Effector memory CD4-positive, alpha-beta T cell (primary cell): ENCODE data around the gene KIF1A.
"Not testable (repeated sequence)": the region's sequence is repeated elsewhere in the genome, so short reads cannot be mapped to it uniquely, and the experiment has no call there.

Experiments
- DNase-seq, 3 donors: peaks; one replicate each; pipeline ENCODE4 v3.0.0-alpha.2; 2020
- H3K27ac ChIP-seq: 2 replicates; pipeline ENCODE4 v1.7.0; 2013; ENCODE audit warnings: mild to moderate bottlenecking, low read length, moderate library complexity; ENCODE audit not compliant: insufficient read depth, poor library complexity, severe bottlenecking
- H3K27me3 ChIP-seq: replicated peaks from 2 replicates; pipeline ENCODE4 v1.7.0; 2013; ENCODE audit warnings: mild to moderate bottlenecking, low read length; ENCODE audit not compliant: insufficient read depth, control insufficient read depth, poor library complexity, severe bottlenecking
- H3K36me3 ChIP-seq: 2 replicates; pipeline ENCODE4 v1.7.0; 2013; ENCODE audit warnings: mild to moderate bottlenecking, low read length, moderate library complexity; ENCODE audit not compliant: control insufficient read depth, insufficient read depth
- H3K4me1 ChIP-seq: 2 replicates; pipeline ENCODE4 v1.7.0; 2013; ENCODE audit warnings: low read length, mild to moderate bottlenecking; ENCODE audit not compliant: control insufficient read depth, insufficient read depth, poor library complexity, severe bottlenecking
- H3K4me3 ChIP-seq: 2 replicates; pipeline ENCODE4 v1.7.0; 2013; ENCODE audit warnings: low read length, low read depth, mild to moderate bottlenecking; ENCODE audit not compliant: insufficient read depth, poor library complexity, severe bottlenecking
- H3K9me3 ChIP-seq: 2 replicates; pipeline ENCODE4 v1.7.0; 2013; ENCODE audit warnings: mild to moderate bottlenecking, low read length, moderate library complexity; ENCODE audit not compliant: control insufficient read depth

The KIF1A gene

DNA sequence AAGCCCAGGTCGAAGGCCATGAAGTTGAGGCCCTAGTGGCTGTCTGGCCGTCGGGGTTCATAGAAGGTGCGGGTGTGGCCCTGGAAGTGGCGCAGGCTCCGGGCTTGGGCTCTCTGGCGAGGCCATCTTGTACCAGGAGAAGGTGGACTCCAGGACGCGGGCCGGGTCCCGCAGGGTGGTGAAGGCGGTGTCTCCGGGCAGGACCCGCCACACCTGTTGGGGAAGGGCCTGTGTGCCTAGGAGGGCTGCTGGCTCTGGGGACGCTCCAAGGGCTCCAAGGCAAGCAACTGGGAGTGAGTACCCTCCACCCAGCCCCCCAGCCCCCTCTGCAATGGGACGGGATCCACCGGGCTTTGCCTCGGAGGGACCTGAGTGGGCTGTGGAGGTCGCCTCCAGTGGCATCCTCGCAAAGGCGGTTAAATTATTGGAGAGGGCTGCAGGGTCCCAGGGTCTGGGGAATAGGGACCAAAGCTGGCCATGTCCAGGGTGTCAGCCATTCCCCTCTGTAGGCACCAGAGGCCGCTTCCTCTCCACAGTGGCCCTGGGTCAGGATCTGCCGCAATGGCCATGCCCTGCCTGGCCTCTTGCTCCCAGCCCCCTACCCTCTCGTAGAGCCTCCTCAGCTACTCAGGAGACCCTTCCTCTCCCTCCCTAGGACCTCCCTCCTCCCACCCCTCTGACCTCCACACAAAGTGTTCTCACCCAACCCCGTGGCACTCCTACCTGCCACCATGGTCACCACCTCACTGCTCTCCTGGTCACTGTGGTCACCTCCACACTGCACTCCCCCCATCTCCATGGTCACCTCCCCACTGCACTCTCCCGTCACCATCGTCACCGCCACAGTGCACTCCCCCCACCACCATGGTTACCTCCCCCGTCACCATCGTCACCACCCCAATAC, 118.0 kb downstream of the KIF1A start:
- DNase-seq = no peak
- Histone ChIP-seq H3K4me1 (peaks cover 14% of the 10 kb centered on the region), H3K27ac (no peak overlapping the region), H3K9me3 (no peaks in the 10 kb centered on the region), H3K36me3 (no peaks in the 10 kb centered on the region), H3K27me3 (no peaks in the 10 kb centered on the region), H3K4me3 (no peak overlapping the region)

DNA sequence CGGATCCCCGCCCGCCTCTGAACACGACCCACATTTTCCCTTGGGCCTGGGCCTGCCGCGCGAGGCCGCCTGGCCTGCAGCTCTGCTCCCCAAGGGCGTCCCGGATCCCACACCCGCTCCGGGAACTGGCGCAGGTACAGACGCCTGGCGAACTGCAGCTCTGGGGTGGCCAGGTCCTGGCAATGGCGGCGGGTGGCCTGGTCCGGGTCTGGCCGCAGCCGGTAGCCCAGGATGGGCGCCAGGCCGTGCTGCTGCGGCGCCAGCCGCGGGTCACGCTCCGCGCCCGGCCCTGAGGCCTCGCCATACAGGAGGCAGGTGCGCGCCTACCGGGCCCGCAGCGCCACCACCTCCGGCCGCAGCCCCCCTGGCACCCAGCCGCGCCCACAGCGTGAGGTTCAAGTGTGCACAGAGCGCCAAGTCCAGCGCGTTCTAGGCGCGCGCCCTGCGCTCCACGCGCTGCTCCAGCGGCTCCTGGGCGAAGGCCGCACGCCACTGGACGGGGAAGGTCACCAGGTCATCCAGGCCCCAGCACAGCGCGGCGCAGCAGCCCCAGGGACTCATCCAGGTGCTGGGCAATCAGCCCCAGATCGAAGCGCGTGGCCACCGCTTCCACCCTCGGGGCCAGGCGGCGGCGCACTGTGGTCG, 118.8 kb downstream of the KIF1A start:
- Histone ChIP-seq H3K27me3 (no peaks in the 10 kb centered on the region), H3K4me1 (peaks cover 14% of the 10 kb centered on the region), H3K36me3 (no peaks in the 10 kb centered on the region), H3K27ac (no peak overlapping the region), H3K4me3 (no peak overlapping the region), H3K9me3 (no peaks in the 10 kb centered on the region)
- no peak for DNase-seq

DNA sequence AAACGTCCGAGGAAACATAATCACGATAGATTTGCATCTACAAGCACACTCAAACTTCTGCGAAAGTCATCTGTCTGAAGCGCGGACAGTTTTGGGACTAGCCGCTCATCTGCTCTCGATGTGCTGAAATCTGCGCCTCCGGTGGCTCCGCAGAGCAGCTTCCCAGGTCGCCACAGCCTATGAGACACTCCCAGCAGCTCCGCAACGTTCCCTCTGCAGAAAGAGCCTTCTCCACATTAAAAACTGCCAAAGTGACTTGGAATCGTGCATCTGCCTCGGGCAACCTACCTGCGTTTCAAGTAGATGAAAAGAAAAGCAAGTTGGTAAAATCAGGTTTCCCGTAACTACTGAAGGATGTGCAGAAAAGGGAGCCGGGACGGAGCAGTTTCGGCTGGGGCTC, 119.4 kb downstream of the KIF1A start:
- H3K4me1 ChIP-seq = peaks cover 13% of the 10 kb centered on the region

DNA sequence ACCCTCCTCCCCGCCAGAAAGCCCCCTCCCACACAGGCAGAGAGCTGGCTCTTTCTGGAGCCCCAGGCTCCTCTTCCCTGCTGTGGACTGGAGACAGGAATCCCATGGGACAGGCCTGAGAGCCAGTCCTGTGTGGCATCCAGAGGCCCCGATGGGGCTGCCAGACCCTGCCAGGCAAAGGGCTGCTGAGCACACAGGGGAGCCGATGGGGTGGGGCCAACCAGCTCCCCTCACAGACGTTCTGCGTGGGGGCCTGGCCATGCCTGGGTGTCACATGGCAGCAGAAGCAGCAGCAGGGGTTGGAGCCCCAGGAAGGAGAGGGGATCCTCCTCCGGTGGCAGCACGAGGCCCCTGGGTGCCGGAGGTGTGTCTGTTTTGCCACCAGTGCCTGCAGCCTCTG, 120.2 kb downstream of the KIF1A start:
- not testable (repeated sequence) for H3K36me3 ChIP-seq, H3K4me3 ChIP-seq, DNase-seq, H3K27ac ChIP-seq, H3K9me3 ChIP-seq, H3K27me3 ChIP-seq, H3K4me1 ChIP-seq

More for the DNA sequence above, 119.4 kb downstream of the KIF1A start:
- H3K9me3 ChIP-seq, DNase-seq, H3K27me3 ChIP-seq, H3K4me3 ChIP-seq, H3K36me3 ChIP-seq, H3K27ac ChIP-seq: not testable (repeated sequence)

DNA sequence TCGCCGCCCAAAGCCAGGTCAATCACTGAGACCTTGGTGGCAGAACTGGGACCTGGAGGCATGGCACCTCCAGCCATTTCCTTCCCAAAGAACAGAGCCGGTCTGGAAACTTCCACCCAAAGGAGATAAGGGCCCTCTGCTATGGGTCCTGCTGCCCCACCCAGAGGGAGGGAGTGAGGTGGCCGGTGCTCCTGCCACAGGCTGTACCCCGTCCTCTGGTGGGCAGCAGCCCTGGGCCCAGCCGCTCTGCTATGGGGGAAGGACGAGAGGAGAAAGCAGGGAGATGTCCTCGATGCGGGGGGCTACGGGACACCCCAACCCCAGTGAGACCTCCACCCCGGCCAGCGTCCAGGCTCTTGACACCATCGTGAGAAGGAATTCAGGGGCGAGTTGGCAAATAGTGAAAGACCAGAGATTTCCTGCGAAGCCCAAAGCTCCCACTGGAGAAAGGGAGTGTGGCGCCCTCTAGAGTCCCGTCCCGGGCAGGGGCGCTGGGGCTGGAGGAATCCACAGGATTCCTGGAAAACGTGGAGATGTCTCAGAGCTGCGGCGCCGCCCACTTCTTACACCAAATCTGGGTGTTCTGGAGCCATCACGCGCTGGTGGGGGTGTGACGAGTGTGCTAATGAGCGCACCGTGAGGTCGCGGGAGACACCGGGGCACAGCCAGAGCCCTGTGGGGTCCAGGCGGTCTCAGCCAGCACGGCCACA, 121.0 kb downstream of the KIF1A start:
- H3K9me3 ChIP-seq, H3K27me3 ChIP-seq, H3K27ac ChIP-seq, H3K4me3 ChIP-seq, H3K36me3 ChIP-seq, H3K4me1 ChIP-seq, DNase-seq: not testable (repeated sequence)

DNA sequence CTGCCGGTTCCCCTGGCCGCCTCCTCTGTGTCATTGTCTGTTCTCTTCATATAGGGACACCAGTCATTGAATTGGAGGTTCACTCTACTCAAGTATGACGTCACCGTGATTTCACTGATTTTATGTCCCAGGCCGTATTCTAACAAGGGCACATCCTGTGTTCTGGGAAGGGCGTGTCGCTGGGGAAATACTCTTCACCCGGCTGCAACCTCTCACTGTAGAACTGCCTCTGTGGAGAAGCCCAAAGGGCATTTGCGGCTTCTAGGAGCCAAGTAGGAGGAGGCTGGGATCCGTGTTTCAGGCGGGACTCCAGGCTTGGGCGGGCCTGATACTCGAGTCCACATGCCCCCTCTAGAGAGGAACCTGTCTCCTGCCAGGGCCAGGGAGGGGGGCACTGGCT, 123.5 kb downstream of the KIF1A start:
- not testable (repeated sequence) for H3K4me3 ChIP-seq, H3K27ac ChIP-seq, H3K9me3 ChIP-seq, H3K4me1 ChIP-seq, H3K36me3 ChIP-seq, DNase-seq, H3K27me3 ChIP-seq

DNA sequence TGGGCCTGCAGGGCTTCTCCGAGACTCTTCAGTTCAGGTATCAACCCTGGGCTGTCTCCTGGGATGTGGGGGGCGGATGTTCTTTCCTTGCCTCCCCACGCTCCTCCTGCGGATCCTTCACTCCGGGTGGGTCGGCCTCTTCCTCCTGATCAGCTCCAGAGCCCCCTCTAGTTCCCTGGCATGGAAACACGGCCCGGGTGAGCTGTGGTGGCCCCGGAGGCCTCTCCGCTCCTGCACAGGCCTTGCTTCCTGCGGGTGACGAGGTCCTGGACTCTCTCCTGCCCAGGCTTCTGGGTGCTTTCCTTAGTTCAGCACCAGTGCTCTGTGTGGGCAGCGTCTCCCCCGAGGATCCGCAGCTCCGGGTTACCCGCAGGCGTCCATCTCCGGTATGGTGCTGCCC, 124.4 kb downstream of the KIF1A start:
- not testable (repeated sequence) for H3K4me1 ChIP-seq, DNase-seq, H3K4me3 ChIP-seq, H3K36me3 ChIP-seq, H3K27me3 ChIP-seq, H3K9me3 ChIP-seq, H3K27ac ChIP-seq

DNA sequence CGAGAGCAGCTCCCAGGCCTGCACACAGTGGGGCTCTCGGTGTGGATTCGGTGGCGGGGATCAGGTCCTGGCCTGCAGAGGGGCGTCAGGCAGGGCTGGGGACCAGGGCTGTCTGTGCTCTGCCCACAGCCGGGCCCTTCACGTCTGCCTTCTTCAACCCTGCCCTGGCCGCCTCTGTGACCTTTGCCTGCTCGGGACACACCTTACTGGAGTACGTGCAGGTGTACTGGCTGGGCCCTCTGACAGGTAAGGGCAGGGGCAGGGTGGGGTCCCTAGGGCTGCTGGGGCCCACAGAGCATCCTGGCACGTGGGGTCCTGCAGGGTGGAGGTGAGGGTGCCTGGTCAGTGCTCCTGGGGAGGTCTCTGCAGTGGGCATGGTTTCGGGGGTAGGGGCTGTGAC, 125.7 kb downstream of the KIF1A start:
- H3K27me3 ChIP-seq, DNase-seq, H3K4me3 ChIP-seq, H3K4me1 ChIP-seq, H3K9me3 ChIP-seq, H3K27ac ChIP-seq, H3K36me3 ChIP-seq: not testable (repeated sequence)

DNA sequence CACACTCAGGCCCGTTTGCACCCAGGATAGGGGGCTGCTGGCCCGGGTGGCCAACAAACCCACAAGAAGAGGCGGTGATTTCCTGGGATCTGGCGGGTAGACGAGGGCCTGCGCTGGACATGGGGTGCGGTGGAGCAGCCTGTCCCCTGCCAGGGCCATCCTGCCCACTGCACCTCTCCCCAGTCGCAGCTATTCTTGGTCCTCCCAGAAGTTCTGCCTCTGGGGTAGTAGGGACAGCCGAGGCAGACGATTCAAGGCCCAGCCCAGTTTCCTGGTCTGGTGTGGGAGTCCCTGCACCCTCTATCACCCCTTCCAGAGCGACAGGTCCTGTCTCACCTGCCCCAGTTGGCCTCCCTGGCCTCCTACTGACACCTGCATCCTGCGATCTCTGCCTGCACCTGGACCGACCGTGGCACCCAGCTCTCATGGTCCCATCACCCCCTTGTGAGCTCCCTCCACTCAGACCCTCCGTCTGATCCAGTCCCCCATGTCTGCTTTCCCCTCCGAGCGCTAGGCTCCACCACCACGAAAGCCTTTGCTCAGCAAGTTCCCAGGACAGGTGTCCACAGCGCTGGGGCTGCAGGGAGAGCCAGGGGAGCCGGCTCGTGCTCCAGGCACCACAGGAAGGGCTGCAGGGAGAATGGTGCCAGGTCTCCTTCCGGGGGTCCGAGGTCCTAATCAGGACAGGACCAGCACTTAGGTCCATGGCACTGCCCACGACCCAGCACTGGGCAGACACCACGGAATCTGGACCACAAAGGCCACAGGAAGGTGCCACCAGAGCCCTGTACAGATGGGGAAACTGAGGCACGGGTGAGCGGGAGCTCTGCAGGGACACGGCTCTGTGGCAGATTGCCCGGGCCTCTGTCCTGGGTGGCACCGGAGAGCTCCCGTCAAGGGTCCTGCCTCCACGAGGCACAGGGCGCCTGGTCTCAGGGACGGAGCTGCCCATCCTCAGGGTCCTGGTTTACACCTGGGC, 127.1 kb downstream of the KIF1A start:
- not testable (repeated sequence) for H3K36me3 ChIP-seq, H3K27ac ChIP-seq, H3K4me3 ChIP-seq, H3K27me3 ChIP-seq, H3K4me1 ChIP-seq, DNase-seq, H3K9me3 ChIP-seq
